ENCODE results near the gene BTLA.
"Not testable (repeated sequence)": the region's sequence is repeated elsewhere in the genome, so short reads cannot be mapped to it uniquely, and the experiment has no call there.

BTLA gene

DNA sequence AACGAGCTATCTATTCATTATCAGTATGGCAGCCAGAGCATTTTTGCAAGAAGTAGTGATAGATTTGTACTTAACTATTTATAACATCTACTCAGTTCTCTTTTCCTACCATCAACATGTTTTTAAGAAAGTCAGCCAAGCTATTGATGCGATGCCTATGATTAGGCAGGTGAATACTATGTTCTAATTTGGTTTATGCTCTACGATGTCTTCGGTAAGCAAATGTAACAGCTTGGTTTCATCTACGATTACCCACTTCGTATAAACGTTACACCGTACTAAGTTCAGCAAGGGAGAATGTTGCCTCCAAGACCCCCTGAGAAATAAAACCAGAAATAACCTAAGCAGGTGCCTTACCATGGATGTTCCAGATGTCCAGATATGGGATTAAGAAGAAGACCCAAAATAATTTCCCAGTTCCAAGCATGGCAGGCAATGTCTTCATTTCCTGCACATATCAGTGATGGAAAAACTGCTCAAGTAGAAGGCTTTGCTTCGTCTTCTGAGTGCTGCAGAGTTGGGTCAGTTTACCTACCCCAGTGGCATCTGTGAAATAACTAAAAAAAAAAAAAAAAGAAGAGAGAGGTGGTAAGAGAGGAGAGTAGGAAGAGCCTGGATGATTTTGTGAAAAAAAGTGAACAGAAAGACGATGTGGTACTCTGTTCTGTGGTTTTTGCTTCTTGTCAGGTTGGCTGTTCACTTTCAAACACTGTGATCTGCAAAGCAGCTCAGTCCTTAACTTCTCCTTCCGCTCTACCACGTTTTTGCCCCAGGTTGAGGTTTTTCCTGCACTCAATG is at the start of gene BTLA:
TSS of gene BTLA (minus strand) at position 559 of the 798 bp plus-strand sequence. CDS start at position 445, 114 bp downstream.
- peak; percentile 26 to 31 for DNase-seq

- DNase-seq = no peak
Measured at GRCh38 chr3:112546216-112546759, 47.0 kb upstream of the BTLA start.

GRCh38 chr3:112539825-112540650 is 40.8 kb upstream of the BTLA start:
- no peak for DNase-seq

DNA sequence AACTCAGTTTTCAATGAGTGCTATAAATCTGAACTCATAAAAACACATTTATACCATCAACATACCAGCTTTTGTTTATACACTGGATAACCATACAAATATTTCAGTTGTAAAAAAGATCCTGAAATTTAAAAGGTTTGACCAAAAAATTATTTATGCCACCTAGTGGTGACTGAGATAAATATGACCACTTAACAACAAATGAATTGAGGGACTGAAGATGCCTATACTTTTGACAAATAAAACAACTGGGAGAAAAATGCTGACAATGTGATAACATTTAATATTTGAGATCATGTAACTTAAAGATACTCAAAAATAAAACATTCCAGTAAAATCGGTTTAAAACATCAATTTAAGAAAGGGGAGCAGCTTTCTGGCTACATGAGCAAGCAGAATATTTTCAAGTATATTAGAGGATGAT is 32.1 kb upstream of the BTLA start:
- no peak for DNase-seq

GRCh38 chr3:112530573-112530972 is 31.3 kb upstream of the BTLA start:
- DNase-seq = no peak

- not testable (repeated sequence) for DNase-seq
Measured at GRCh38 chr3:112524127-112524526, 24.9 kb upstream of the BTLA start.

DNA sequence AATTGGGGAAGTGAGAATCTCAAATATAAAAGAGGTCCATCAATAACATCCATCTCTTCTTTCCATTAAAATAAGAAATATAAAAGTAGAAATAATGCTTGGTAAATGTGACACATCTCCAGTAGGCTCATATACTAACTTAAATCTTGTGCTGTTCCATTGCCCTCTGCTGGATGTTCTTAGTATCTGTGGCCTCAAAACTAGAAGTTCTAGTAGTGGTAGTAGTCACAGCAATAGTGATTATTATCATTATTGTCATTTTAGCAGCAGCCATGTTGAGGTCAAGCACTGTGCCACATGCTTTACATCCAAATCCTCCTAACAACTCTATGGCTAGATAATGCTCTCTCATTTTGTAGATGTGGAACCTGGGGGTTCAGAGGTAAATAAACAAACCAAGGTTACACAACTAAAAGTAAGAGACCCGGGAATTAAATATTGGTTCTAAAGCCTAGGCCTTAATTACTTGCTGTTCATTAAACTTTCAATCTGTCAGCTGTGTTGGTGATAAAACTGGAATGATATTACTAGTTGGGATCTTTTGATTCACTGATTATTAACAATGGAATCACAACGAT is 20.2 kb upstream of the BTLA start:
- no peak for DNase-seq

DNA sequence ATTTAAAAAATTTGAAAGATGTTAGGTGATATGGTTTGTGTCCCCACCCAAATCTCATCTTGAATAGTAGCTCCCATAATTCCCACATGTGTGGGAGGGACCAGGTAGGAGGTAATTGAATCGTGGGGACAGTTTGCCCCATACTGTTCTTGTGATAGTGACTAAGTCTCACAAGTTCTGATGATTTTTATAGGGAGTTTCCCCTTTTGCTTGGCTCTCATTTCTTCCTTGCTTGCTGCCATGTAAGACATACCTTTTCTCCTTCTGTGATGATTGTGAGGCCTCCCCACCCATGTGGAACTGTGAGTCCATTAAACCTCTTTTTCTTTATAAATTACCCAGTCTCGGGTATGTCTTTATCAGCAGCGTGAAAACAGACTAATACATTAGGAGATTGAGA is 19.7 kb upstream of the BTLA start:
- peak in 1 of 2 donors; percentile 27 for DNase-seq

DNA sequence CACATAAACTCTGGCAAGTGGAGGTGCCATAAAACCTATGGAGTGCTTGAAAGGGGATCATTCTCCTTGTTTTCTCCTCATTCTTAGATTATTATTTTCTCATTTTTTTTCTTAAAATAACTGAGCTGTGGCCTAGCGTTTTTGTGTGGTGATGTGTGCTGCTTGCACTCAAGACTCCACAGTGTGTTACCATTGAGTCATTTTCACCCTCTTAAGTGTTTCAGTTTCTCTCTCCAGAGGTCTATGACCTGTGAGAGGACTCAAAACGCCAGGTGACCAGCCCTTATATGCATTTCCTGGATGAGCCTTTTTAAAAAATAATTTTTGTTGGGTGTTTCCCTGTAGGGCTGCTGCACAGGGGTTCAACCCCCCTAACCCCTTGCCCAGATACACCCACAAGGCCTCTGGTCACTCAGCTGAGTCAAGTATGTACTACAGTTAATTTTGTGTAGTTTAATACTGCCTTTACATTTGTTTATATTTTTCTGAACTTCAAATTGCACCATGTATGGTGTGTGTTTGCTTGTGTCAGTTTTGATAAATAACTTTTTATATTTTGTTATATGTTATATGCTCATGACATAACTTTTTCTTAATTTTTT is 15.4 kb upstream of the BTLA start:
- no peak for DNase-seq

- DNase-seq = no peak
Measured at GRCh38 chr3:112512320-112512719, 13.0 kb upstream of the BTLA start.

GRCh38 chr3:112508860-112509259 is 9.6 kb upstream of the BTLA start:
- no peak for DNase-seq

GRCh38 chr3:112508261-112508660 is 9.0 kb upstream of the BTLA start:
- no peak for DNase-seq

- no peak for DNase-seq
Measured at GRCh38 chr3:112505907-112506306, 6.6 kb upstream of the BTLA start.

DNA sequence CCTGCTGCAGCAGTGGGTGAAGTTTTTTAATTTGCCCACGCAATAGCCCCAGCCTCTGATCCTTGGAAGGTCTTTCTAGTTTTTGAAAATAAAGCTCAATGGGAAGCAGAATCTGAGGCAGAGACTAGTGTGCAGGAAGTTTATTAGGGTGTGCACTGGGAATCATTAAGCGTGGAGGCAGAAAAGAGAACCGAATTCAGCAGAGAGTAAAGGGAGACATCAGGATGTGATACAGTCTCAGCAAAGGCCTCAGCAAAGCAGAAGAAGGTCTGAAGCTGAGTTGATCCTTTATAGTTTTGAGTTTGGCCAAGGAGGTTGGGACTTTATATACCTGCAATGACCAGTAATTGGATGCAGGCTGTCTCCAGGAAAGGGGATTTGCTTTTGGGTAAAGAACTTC is 4.9 kb upstream of the BTLA start:
- no peak for DNase-seq

- no peak for DNase-seq
Measured at GRCh38 chr3:112503304-112503972, 4.2 kb upstream of the BTLA start.

DNA sequence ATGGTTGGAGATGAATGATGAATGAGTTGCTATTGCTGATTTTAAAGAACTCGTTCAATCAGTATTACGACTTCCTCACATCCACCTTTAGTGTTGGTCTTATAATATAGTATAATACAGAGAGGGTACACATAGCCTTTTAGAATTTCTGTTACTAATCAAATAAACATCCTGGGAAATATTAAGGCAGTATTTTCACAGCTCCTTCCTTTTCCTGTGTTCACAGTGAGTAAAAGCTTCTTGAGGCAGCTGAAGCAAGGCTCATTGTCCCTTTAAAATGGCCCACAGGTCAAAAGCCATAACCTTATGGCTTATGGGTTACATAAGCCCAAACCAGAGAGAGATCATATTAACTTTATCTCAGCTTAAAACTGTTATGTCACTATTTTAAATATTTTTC is 1.3 kb upstream of the BTLA start:
- no peak for DNase-seq

- DNase-seq = peak in 1 of 2 donors; percentile 32
Measured at GRCh38 chr3:112497897-112498548, 1.2 kb downstream of the BTLA start.

DNA sequence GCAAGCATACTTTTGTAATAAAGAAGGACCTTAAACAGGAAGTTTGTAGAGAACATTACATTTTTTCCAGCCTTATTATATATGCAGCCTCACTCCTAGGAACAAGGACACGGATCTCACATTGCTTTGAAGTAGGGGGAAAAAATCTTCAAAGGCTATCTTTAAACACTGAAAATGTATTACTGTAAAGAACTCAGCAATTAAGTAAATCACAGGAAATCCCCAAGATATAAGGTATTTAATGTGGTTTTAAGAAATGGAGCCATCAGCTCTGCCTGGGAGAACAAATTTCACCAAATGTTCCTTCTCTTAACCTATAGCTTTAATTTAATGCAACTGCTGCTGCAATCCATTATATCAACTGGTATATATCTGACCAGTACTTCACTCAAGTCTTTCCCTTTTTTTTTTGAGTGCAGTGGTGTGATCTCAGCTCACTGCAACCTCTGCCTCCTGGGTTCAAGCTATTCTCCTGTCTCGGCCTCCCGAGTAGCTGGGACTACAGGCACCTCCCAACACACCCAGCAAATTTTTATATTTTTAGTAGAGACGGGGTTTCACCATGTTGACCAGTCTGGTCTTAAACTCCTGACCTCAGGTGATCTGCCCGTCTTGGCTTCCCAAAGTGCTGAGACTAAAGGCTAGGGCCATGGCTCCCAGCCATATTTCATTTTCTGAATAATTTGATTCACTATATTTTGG is 2.8 kb downstream of the BTLA start:
- DNase-seq = no peak

DNA sequence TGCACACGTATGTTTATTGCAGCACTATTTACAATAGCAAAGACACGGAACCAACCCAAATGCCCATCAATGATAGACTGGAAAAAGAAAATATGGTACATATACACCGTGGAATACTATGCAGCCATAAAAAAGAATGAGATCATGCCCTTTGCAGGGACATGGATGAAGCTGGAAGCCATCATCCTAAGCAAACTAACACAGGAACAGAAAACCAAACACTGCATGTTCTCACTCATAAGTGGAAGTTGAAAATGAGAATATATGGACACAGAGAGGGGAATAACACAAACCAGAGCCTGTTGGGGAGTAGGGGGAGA is 4.9 kb downstream of the BTLA start:
- DNase-seq = not testable (repeated sequence)

DNA sequence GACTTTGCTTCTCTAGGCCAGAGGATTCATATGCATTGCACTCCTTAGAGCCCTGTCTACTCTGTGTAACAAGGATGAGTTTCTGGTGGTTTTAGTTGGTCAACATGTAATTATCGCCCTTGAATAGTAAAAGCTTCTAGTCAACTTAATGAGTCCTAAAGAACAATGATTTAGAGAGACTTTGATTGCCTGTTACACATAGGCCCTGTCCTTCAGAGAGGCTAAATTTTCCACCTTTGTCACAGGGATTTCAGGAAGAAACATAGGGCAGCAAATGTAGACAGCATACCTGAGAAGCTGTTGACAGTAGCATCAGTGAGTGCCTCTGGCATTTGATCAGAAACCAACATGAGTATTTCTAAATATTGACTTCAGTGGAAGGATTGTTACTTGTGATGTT is 7.1 kb downstream of the BTLA start:
- DNase-seq = no peak

GRCh38 chr3:112491373-112491772 is 7.9 kb downstream of the BTLA start:
- DNase-seq = no peak

Data from stimulated activated CD4-positive, alpha-beta T cell treated with anti-CD3 and anti-CD28 coated beads, Interleukin-2, amount 100 ng/mL, for 24 hours (primary cell).